ENCODE measurements around the gene GRK5.

- TF ChIP-seq, protein P1, sequence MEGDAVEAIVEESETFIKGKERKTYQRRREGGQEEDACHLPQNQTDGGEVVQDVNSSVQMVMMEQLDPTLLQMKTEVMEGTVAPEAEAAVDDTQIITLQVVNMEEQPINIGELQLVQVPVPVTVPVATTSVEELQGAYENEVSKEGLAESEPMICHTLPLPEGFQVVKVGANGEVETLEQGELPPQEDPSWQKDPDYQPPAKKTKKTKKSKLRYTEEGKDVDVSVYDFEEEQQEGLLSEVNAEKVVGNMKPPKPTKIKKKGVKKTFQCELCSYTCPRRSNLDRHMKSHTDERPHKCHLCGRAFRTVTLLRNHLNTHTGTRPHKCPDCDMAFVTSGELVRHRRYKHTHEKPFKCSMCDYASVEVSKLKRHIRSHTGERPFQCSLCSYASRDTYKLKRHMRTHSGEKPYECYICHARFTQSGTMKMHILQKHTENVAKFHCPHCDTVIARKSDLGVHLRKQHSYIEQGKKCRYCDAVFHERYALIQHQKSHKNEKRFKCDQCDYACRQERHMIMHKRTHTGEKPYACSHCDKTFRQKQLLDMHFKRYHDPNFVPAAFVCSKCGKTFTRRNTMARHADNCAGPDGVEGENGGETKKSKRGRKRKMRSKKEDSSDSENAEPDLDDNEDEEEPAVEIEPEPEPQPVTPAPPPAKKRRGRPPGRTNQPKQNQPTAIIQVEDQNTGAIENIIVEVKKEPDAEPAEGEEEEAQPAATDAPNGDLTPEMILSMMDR (conservative IDR thresholded peaks at IDR 0.05; ENCODE audit: low read depth, low read length): no peak
- TF ChIP-seq EZH2 (IDR thresholded peaks at IDR 0.05; ENCODE audit: borderline replicate concordance, low read depth, low read length, poor library complexity, severe bottlenecking): no peak
These were observed 125.9 kb downstream of the GRK5 start for GRCh38 chr10:119333146-119333792.
